Neural cell (in vitro differentiated cells): ENCODE data around the gene SESN1.

ENCODE experiments used
- POLR2AphosphoS5 ChIP-seq: IDR thresholded peaks from 2 replicates; pipeline ENCODE4 v1.6.1; 2012
- TF ChIP-seq, protein P1 (sequence below): fragments of 450-650 bp; IDR thresholded peaks from 2 replicates; pipeline ENCODE4 v1.5.1; 2014; ENCODE audit warnings: antibody characterized with exemption, mild to moderate bottlenecking, moderate library complexity; ENCODE audit not compliant: poor library complexity, severe bottlenecking

DNA sequence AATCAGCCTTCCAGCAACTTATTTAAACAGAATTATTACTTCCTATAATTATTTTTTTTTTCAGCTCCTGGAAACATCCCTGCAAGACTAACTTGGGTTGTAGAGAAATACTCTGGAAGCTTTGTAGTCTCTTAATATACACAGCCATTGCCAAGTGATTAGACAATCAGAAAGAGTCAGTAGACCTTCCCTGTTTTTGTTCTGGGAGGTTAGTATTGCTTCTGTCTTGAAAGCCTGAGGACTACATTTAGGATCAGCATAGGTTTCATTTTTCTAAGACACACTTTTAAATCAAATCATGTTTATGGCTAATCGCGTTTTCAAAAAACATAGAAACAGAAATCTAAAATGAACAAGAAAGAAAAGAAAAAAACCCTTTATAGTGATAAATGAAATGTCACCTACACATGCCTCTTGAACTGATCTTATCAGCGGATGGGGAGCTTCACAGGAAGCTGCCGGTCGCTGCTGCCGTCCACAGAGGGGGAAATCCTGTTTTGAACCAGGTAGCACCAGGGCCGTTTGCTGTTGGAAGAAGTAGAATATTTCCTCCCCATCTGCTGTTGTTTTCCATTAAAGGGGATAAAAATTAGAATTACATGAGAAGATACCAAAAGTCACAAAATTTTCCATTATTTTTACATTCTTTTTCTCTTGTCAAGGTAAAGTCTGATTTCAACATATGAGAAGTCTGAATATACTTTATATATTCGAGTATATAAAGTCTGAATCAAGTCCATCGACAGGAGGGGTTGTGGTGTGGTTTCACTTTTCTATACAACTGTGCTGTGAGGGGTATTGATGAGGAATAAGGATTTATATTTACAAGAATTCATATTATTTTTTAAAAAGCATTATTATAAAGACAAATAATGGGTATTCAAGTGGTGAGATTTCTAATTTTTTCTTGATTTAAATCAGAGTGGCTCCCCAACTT, 151.8 kb downstream of the SESN1 start:
- TF ChIP-seq, protein P1, sequence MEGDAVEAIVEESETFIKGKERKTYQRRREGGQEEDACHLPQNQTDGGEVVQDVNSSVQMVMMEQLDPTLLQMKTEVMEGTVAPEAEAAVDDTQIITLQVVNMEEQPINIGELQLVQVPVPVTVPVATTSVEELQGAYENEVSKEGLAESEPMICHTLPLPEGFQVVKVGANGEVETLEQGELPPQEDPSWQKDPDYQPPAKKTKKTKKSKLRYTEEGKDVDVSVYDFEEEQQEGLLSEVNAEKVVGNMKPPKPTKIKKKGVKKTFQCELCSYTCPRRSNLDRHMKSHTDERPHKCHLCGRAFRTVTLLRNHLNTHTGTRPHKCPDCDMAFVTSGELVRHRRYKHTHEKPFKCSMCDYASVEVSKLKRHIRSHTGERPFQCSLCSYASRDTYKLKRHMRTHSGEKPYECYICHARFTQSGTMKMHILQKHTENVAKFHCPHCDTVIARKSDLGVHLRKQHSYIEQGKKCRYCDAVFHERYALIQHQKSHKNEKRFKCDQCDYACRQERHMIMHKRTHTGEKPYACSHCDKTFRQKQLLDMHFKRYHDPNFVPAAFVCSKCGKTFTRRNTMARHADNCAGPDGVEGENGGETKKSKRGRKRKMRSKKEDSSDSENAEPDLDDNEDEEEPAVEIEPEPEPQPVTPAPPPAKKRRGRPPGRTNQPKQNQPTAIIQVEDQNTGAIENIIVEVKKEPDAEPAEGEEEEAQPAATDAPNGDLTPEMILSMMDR, result no peak
- TF ChIP-seq POLR2AphosphoS5, result no peak
